Measurements from ENCODE around the gene LRFN3. TPM values are rescaled to one million over a fixed set of nuclear protein-coding genes. Genes with fewer than 3 reads are reported as not detected.

Gene LRFN3
- total and polyA plus RNA-seq, 2 of the 4 experiments (the other 2 are of a cell fraction) = 0.36 to 4.8 TPM

- Histone ChIP-seq H4K20me1 (ENCODE audit: insufficient read depth, low read length) (no peaks in the 10 kb centered on the region), H4K91ac (ENCODE audit: insufficient read depth, low read depth, low read length) (no peak overlapping the region), H4K5ac (ENCODE audit: low read depth, low read length) (no peak overlapping the region), H3K36me3 (ENCODE audit: control insufficient read depth, insufficient read depth, low read length) (peaks cover 19% of the 10 kb centered on the region), H3K4me2 (ENCODE audit: low read depth, low read length) (no peak overlapping the region), H2BK20ac (ENCODE audit: low read depth, low read length) (no peak overlapping the region), H3K27ac (ENCODE audit: insufficient read depth, low read length) (no peak overlapping the region), H2BK5ac (ENCODE audit: low read depth, low read length, poor library complexity, severe bottlenecking) (no peak overlapping the region), H3K9ac (ENCODE audit: low read depth, low read length) (no peak overlapping the region), H2BK15ac (ENCODE audit: low read depth, low read length) (no peak overlapping the region), H3K4me3 (ENCODE audit: insufficient read depth, low read depth, low read length) (no peak overlapping the region), H3K9me3 (ENCODE audit: control insufficient read depth, insufficient read depth, low read length) (no peaks in the 10 kb centered on the region), H4K8ac (ENCODE audit: low read depth in 2 of 2, low read length in 2 of 2) (no peak overlapping the region), H3K18ac (ENCODE audit: low read depth, low read length) (no peak overlapping the region), H3K56ac (ENCODE audit: extremely low read depth, insufficient read depth, low read length) (no peak overlapping the region), H3K27me3 (ENCODE audit: control insufficient read depth, insufficient read depth, low read length) (no peaks in the 10 kb centered on the region), H3K4me1 (ENCODE audit: control insufficient read depth, insufficient read depth, low read length) (peaks cover 8% of the 10 kb centered on the region; the same call in 1 of the 2 replicates), H2AFZ (replicated peaks; ENCODE audit: low read length, poor library complexity) (no peak overlapping the region), H2AK5ac (ENCODE audit: low read depth, low read length) (no peak overlapping the region), H3K4ac (ENCODE audit: low read depth, low read length) (no peak overlapping the region), H3K79me1 (ENCODE audit: low read depth in 1 of 2, low read length in 2 of 2) (peaks cover 16 to 35% of the 10 kb centered on the region in 2 experiments; a peak in 3 of 4 replicates), H2AK9ac (replicated peaks; ENCODE audit: low read depth, low read length, poor library complexity) (no peak overlapping the region), H2BK120ac (ENCODE audit: low read depth, low read length) (no peak overlapping the region), H3K9me1 (ENCODE audit: insufficient read depth, low read length) (no peaks in the 10 kb centered on the region; the same call in 1 of the 2 replicates), H3K23ac (ENCODE audit: low read depth, low read length) (no peak overlapping the region), H3K14ac (replicated peaks; ENCODE audit: low read depth, low read length) (no peak overlapping the region)
- no TSS peak for BruUV-seq (replicated peaks)
- ChIA-PET CTCF (no interaction called here), POLR2A (ENCODE audit: unreplicated experiment) (no interaction called here)
- DNase-seq = no peak
- in situ Hi-C loops (cut with MboI; ENCODE audit: low sequenced_read_pairs) = no loop called here
- dilution Hi-C loops (cut with HindIII; ENCODE audit: low sequenced_read_pairs, unreplicated experiment) = no loop called here
- no peak for ATAC-seq (ENCODE audit: low read depth)
- WGBS, 2 experiments (ENCODE audit: extremely low coverage in 2 of 2, insufficient read length in 1 of 2) = 100% methylated on average over 2 of the region's 21 CpGs; no CpG with 5 or more reads in 1 of the 2 experiments
- intact Hi-C loops (cut with micrococcal nuclease) = no loop called here
- no peak for TF ChIP-seq MAFK (IDR thresholded peaks at IDR 0.05; ENCODE audit: low read depth, low read length)
- no peak for TF ChIP-seq RFX5 (IDR thresholded peaks at IDR 0.05; ENCODE audit: low read depth, low read length)
- no peak for TF ChIP-seq NFE2L2 (IDR thresholded peaks at IDR 0.05; ENCODE audit: low read depth, low read length)
- no peak for TF ChIP-seq FOS (IDR thresholded peaks at IDR 0.05; ENCODE audit: low read depth, low read length)
- TF ChIP-seq USF2 (IDR thresholded peaks at IDR 0.05; ENCODE audit: low read depth, low read length) = no peak
These were observed 40.1 kb upstream of the LRFN3 start for GRCh38 chr19:35895911-35896642.
